Daoy (cell line): Measurements from ENCODE around the gene HEXIM1. TPM values are rescaled to one million over a fixed set of nuclear protein-coding genes. Genes with fewer than 3 reads are reported as not detected.

ENCODE experiments used
- DNase-seq: peaks from one replicate; pipeline ENCODE4 v3.0.0-alpha.2; 2015; ENCODE audit warnings: low read depth
- total RNA-seq: library from RNA; depleted of rRNA; stranded (reverse); fragments of >200 nt; shearing (Covaris generic); gene quantifications from 2 replicates; pipeline ENCODE4 v1.2.3, GENCODE V29; 2014

The HEXIM1 gene
- total RNA-seq, 1 experiment from 2014 or later, result 7.2 TPM

- DNase-seq, result no peak
Measured at GRCh38 chr17:45129426-45129939, 18.8 kb upstream of the HEXIM1 start.

GRCh38 chr17:45129940-45130680 is 18.2 kb upstream of the HEXIM1 start:
- DNase-seq, result no peak

GRCh38 chr17:45130681-45131615 is 17.3 kb upstream of the HEXIM1 start:
- no peak for DNase-seq

DNA sequence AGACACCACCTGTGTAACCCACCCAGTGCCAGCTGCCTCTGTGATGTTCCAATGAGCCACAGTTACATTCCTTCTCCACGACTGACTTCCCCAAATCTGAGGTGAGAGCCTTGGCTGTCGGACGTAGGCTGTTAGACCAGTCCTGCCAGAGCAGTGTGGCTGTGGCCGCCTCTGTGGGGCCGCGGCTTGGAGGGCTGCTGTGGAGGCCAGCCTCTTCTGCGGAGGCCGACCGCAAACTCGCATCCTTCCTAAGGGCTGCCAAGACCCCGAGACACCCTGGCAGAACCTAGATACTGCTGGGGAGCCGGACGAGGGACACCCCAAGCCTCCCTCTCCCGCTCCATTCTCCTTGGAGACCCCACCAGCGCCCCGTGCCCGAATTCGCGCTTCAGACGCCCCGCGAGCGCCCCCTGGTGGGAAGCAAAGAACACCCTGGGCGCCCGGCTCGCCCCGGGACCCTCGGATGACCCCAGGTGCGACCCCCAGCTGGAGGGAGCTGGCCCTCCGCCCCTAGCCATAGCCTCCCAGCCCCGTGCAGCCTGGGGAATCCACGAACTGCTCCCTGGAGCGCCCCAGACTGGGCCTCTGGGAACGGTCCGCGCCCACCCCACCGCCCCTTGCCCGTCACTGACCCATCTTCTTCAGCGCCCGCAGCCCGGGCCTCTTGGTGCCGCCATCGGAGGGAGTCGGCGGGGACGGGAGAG is 16.5 kb upstream of the HEXIM1 start:
- peak; percentile 42 for DNase-seq

DNA sequence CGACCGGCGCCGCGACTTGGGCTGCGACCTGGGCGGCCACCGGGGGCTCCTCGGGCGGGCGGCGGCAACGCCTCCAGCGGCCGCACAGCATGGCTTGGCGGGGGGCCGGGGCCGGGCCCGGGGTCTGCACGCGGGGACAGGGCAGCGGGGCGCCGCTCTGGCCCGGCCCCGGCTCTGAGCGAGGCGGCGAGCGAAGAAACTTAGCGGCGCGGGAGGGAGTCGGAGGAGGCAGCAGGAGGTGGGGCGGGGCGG is 16.0 kb upstream of the HEXIM1 start, which contains the start of gene PLCD3:
PLCD3 (minus strand) TSS at position 196 of the 252 bp plus-strand sequence; CDS start at position 91, 105 bp downstream.
- no peak for DNase-seq

- DNase-seq, result peak; percentile 88
Measured at GRCh38 chr17:45132572-45133463, 15.5 kb upstream of the HEXIM1 start.

DNA sequence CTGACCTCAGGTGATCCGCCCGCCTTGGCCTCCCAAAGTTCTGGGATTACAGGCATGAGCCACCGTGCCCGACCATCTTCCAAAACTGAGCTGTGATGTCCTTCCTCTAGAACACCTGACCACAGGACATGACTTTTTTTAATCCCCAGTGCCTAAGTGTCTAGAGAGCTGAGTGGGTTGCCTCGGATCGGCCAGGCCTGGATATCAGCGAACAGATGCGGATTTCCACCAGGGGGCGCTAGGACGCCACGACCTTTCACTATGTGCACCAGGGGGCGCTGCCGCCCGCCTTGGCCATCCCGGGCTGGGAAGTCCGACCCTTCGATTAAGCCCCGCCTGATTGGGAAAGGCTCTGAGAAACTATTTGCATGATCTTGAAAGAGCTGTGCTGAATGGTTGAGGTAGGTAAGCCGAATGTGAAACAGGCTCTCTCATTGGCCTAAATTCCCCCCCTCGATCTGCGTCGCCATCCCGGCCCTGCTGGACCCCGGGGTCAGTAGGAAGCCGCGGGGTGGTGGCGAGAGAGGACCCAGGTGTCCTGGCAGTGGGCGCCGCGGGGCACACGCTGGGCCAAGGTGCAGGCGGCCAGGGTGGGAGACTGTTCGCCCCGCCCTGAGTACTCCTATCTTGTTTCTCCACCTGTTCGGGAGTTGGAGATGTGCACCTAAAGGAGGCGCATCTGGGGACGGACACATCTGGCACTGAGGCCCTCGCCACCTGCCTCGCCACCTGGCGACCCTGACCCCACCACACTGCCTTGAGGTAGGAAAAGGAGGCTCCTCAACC is 12.9 kb upstream of the HEXIM1 start, which contains the start of gene ACBD4:
ACBD4 (plus strand) TSS at position 496 of the 786 bp plus-strand sequence. CDS start 458 bp downstream, outside the sequence.
- DNase-seq, result peak; percentile 96

DNA sequence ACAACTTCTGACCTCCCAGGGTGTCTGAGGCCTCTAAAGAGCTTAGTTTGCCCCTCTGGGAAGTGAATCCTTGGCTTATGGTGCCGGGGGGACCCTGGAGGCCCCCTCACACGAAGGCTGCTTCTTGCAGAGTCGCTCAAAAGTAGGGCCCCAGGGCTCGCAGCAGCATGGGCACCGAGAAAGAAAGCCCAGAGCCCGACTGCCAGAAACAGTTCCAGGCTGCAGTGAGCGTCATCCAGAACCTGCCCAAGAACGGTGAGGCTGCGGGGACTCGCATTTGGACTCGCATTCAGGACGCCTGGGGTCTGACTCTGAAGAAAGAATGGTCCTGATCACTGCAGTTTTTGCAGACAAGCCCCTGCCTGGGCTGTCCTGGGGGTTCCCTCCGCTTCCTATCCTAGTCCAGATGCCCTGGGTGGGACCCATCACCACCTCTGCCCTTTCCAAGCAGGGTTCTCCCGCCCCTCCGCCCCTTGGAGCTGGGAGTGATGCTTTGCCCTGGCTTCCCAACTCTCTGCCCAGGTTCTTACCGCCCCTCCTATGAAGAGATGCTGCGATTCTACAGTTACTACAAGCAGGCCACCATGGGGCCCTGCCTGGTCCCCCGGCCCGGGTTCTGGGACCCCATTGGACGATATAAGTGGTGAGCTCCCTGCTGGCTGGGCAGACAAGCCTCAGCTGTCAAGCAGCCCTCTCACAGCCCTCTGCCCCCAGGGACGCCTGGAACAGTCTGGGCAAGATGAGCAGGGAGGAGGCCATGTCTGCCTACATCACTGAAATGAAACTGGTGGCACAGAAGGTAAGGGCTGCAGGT is 12.1 kb upstream of the HEXIM1 start:
- DNase-seq, result no peak

DNA sequence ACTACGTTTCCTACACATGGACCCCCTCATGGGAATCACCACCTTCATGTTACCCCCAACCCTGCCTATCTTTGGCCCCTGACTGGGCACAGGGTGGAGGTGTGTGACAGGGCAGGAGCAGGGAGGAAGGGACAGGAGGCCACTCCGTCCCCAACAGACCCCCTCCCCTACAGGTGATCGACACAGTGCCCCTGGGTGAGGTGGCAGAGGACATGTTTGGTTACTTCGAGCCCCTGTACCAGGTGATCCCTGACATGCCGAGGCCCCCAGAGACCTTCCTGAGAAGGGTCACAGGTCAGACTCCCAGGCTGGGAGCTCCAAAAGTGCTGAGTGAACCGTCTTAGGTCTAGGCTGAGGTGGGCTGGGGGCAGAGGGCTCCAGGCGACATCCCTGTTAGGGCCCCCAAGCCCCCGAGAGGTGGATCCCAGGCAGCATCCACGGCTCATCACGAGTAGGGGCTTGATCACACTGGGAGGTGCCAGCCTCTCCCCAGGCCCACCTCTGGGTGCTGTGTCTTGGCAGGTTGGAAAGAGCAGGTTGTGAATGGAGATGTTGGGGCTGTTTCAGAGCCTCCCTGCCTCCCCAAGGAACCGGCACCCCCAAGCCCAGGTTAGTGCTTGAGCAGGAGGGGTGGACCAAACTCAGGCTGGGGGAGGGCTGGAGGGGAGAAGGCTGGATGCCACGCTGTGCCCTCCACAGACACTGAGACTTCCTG is 11.3 kb upstream of the HEXIM1 start:
- DNase-seq, result no peak

DNA sequence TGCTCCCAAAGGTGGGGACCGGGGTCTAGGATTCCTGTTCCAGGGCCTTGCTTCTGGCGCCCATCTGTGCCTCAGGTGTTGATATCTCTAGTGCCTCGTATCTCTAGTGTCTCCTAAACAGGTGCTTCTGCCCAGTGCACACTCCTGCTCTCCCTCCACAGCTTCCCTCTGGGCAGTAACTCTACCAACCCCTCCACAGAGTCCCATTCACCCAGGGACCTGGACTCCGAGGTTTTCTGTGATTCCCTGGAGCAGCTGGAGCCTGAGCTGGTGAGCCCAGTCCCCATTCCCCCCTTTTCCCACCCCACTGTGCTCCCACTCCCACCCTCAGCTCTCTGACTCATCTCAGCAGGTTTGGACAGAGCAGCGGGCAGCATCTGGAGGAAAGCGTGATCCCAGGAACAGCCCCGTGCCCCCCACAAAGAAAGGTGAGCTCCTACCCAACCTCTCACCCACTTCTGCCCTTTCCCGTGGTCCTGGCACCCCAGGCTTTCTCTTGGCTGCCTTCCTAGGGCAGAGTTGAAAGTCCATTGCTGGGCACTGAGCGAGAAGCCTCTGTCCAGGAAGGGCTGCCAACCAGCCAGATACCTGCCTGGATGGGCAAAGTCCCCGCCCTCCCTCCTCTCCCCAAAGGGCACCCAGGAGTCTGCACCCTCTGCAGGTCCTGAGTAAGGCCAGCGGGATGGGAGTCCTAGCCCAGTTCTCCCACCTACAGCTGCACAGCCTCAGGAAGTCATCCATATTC is 10.5 kb upstream of the HEXIM1 start:
- no peak for DNase-seq

DNA sequence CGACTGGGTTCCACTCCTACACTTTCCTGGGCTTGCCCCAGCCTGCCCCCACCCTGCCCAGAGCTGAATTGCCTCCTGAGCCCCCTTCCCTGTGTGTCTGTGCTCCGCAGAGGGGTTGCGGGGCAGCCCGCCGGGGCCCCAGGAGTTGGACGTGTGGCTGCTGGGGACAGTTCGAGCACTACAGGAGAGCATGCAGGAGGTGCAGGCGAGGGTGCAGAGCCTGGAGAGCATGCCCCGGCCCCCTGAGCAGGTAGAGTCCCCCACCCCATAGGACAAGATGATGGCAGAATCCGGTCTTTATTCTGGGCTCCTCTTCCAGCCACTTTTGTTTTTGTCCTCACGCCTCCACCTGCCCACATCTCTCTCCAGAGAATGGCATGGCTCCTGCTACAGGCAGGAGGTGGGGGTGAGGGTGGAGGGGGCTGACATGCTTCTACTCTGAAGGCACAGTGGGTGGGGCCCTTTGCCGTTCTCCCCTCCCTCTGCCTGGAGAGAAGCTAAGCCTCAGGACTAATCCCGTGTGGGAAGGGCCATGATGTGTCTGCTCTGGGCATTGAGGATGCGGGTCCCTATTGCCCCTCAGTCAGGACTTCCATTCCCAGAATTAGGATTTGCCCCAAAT is 9.3 kb upstream of the HEXIM1 start:
- DNase-seq, result no peak

DNA sequence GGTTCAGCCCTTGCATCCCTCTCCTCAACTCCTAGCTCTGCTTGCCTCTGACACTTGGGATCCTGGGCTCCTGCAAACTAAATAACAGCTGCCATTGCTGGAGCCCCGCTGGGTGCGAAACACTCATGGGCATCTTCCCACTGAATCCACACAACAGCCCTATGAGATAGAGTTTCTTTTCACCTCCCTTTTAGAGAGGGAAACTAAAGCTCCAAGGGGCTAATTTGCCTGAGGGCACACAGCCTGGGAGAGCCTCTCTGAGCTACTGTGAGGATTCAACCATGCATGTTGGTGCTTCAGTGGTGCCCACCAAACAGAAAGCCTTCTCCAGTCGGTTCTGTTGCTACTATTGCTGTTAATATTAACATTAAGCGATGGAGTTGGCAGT is 8.7 kb upstream of the HEXIM1 start:
- DNase-seq, result no peak

- no peak for DNase-seq
Measured at GRCh38 chr17:45143094-45143670, 5.1 kb upstream of the HEXIM1 start.

GRCh38 chr17:45143767-45144198 is 4.5 kb upstream of the HEXIM1 start:
- DNase-seq, result no peak

DNA sequence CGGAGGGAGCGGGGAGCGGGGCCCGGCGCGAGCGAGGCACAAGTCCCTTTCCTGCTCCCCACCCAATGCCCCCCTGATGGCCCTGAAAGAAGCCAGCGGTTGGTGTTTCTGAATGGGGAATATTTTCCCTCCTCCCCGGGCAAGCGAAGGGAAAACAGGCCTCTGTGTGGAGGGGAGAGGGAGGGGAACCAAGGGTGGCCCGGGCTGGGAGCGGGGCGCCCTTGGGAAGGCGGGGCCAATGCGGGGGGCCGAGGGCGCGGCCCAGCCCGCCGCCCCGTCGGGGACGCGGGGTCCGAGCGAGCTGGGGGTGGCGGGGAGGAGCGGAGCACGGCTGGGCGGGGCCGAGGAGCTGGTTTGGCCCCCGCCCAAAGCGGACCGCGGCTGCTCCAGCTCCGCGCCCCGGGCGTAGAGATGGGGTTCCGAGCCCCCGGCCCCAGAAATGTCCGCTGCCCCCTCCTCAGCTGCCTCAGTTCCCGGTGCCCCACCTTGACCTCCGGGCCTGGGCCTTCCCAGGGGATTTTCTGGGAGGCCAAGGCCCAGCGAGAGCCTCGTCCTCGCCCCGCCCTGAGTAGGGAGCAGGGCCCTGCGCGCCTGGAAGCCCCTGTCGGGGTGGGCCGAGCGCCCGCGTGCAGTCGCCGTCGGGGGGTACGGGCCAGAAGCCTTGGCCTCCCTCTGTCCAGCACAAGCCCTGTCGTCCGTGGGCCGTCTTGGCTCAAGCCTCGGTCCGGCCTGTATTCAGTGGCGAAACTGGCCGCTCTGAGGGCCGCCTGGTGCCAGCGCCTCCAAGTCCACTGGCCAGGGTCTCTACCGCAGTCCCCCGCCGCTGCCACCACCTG is 3.9 kb upstream of the HEXIM1 start:
- DNase-seq, result no peak

DNA sequence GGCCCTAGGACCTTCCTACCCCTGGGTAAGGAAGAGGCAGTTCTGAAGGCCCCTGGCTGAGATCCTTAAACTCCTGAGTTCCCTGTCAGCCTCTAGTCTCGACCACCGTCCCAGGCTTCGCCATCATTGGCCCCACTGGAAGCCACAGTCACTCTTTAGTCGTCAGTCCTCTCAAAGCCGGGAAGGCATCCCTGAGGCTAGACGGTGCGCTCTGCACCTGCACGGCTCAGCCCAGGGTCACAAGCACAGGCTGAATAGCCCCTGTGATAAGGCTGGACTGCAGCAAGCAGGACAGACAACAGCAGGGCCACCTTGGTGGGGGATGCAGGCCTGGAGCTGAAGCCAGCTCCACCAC is 3.3 kb upstream of the HEXIM1 start:
- DNase-seq, result no peak
